K562 (cell line): ENCODE measurements around the gene ZNF429. TPM values are rescaled to one million over a fixed set of nuclear protein-coding genes. Genes with fewer than 3 reads are reported as not detected.
A peak's percentile ranks its signal among the peaks of the same experiment; 100 is the strongest.

Source experiments
- FOS ChIP-seq: IDR thresholded peaks from 3 replicates; pipeline ENCODE4 v1.6.1; 2011; ENCODE audit not compliant: insufficient read length; ENCODE audit errors: extremely low read depth
- PCBP1 ChIP-seq: fragments of 200-400 bp; formaldehyde crosslinking; IDR thresholded peaks from 2 replicates; pipeline ENCODE4 v1.6.1; 2018; ENCODE audit warnings: mild to moderate bottlenecking, low read depth, low read length; ENCODE audit not compliant: poor library complexity, severe bottlenecking
- PML ChIP-seq: IDR thresholded peaks from 2 replicates; pipeline ENCODE4 v1.6.1; 2012; ENCODE audit warnings: low read length, inconsistent platforms
- POLR2AphosphoS2 ChIP-seq: IDR thresholded peaks from 2 replicates; pipeline ENCODE4 v1.6.1; 2012; ENCODE audit warnings: low read length, improper control_type of control experiment
- PYGO2 ChIP-seq: fragments of 450-650 bp; IDR thresholded peaks from 2 replicates; pipeline ENCODE4 v1.6.1; 2016; ENCODE audit warnings: mild to moderate bottlenecking, missing genetic modification characterization, moderate library complexity, missing compliant biosample characterization
- SMC3 ChIP-seq: conservative IDR thresholded peaks from 2 replicates; pipeline ENCODE4 v1.6.1; 2011; ENCODE audit warnings: low read depth, low read length, improper control_type of control experiment; ENCODE audit not compliant: insufficient read depth
- ZBED1 ChIP-seq: IDR thresholded peaks from 2 replicates; pipeline ENCODE4 v1.6.1; 2014
- ZNF12 ChIP-seq: sonication (generic); formaldehyde crosslinking; IDR thresholded peaks from 2 replicates; pipeline ENCODE4 v1.4.0; 2020; ENCODE audit warnings: mild to moderate bottlenecking, missing genetic modification reagents
- ZNF253 ChIP-seq: fragments of 250-450 bp; sonication (Bioruptor Pico); conservative IDR thresholded peaks from 2 replicates; pipeline ENCODE4 v1.6.1; 2021; ENCODE audit warnings: mild to moderate bottlenecking
- ZNF311 ChIP-seq: fragments of 250-450 bp; sonication (Bioruptor Pico); IDR thresholded peaks from 2 replicates; pipeline ENCODE4 v1.4.0; 2020; ENCODE audit warnings: mild to moderate bottlenecking, moderate library complexity
- polyA plus RNA-seq, 8 experiments: library from polyadenylated mRNA; depleted of rRNA in 4 of 8; stranded (reverse) in 5 of 8; unstranded in 3 of 8; fragments of >200 nt; fragmentation: Nextera tagmentation in 2 of 8; fragmentation: Illumina TruSeq in 1 of 8; extraction: Ambion mirVana in 2 of 8; extraction: Trizol in 1 of 8; gene quantifications; 2 replicates each; pipeline versions ENCODE4 v1.2.1 to v1.2.3, GENCODE V29; 2011 to 2014; ENCODE audit warnings: inconsistent platforms in 1 of 8, missing spikeins in 1 of 8
- total RNA-seq, 7 experiments: library from RNA; depleted of rRNA in 6 of 7; stranded (reverse); fragments of >200 nt in 6 of 7; fragmentation: Illumina TruSeq in 2 of 7; extraction: Trizol in 2 of 7; gene quantifications; 2 replicates each; pipeline versions ENCODE4 v1.2.1 to v1.2.3, GENCODE V29; 2011 to 2021; ENCODE audit warnings: low replicate concordance in 1 of 7
- TF ChIP-seq, protein P1 (sequence below): fragments of 200-600 bp; sonication (generic); IDR thresholded peaks from one replicate; pipeline ENCODE4 v1.6.1; 2012; ENCODE audit warnings: mild to moderate bottlenecking, low read depth, low read length, inconsistent platforms
- TF ChIP-seq, protein P2 (sequence below): fragments of 250-450 bp; sonication (Bioruptor Pico); IDR thresholded peaks from 2 replicates; pipeline ENCODE4 v1.8.0; 2022; ENCODE audit warnings: moderate library complexity, mild to moderate bottlenecking, inconsistent platforms
- TF ChIP-seq, protein P3 (sequence below): fragments of 450-650 bp; IDR thresholded peaks from 2 replicates; pipeline ENCODE4 v1.6.1; 2016; ENCODE audit warnings: antibody characterized with exemption

Gene ZNF429
- total and polyA plus RNA-seq, 9 of the 15 experiments (the other 6 are each of a cell fraction or from before 2014, with no cell fraction given): 11.4 to 24.5 (median 16.3) TPM

DNA sequence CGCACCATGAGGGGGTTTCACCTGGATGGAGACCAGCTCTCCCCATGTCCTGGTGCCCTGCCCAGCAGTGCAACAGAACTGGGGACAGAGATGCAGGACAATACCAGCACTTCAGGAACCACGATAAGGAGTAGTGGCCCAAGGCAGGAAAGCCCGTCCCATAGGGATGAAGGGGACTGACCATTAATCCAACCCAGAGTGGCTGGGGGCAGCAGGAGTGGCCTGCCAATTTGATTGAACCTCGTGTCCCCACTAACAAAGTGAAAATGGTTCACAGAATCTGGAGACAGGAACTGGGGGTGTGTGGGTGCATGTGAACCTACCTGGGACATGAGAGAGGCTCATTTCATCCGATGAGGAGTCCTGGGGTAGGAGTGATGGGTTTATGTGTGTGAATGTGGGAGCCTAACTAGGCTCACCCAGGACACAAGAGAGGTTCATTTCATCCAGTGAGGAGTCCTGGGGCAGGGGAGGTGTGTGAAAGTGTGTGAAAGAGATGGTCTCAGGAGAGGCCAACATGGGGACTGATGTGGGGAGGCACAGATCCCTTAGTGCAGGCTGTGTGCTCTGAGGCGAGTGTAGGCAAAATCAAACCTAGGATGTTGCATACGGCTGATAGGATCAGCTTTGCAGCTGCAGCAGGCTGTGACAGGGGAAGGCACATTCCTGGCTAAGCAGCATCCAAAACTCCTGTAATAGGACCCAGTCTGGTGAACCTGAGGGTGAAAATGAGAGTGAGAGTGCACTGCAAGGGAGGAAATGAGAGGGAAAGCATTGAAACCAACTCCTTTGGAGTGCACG, 98.2 kb downstream of the ZNF429 start (continued):
- TF ChIP-seq, protein P1, sequence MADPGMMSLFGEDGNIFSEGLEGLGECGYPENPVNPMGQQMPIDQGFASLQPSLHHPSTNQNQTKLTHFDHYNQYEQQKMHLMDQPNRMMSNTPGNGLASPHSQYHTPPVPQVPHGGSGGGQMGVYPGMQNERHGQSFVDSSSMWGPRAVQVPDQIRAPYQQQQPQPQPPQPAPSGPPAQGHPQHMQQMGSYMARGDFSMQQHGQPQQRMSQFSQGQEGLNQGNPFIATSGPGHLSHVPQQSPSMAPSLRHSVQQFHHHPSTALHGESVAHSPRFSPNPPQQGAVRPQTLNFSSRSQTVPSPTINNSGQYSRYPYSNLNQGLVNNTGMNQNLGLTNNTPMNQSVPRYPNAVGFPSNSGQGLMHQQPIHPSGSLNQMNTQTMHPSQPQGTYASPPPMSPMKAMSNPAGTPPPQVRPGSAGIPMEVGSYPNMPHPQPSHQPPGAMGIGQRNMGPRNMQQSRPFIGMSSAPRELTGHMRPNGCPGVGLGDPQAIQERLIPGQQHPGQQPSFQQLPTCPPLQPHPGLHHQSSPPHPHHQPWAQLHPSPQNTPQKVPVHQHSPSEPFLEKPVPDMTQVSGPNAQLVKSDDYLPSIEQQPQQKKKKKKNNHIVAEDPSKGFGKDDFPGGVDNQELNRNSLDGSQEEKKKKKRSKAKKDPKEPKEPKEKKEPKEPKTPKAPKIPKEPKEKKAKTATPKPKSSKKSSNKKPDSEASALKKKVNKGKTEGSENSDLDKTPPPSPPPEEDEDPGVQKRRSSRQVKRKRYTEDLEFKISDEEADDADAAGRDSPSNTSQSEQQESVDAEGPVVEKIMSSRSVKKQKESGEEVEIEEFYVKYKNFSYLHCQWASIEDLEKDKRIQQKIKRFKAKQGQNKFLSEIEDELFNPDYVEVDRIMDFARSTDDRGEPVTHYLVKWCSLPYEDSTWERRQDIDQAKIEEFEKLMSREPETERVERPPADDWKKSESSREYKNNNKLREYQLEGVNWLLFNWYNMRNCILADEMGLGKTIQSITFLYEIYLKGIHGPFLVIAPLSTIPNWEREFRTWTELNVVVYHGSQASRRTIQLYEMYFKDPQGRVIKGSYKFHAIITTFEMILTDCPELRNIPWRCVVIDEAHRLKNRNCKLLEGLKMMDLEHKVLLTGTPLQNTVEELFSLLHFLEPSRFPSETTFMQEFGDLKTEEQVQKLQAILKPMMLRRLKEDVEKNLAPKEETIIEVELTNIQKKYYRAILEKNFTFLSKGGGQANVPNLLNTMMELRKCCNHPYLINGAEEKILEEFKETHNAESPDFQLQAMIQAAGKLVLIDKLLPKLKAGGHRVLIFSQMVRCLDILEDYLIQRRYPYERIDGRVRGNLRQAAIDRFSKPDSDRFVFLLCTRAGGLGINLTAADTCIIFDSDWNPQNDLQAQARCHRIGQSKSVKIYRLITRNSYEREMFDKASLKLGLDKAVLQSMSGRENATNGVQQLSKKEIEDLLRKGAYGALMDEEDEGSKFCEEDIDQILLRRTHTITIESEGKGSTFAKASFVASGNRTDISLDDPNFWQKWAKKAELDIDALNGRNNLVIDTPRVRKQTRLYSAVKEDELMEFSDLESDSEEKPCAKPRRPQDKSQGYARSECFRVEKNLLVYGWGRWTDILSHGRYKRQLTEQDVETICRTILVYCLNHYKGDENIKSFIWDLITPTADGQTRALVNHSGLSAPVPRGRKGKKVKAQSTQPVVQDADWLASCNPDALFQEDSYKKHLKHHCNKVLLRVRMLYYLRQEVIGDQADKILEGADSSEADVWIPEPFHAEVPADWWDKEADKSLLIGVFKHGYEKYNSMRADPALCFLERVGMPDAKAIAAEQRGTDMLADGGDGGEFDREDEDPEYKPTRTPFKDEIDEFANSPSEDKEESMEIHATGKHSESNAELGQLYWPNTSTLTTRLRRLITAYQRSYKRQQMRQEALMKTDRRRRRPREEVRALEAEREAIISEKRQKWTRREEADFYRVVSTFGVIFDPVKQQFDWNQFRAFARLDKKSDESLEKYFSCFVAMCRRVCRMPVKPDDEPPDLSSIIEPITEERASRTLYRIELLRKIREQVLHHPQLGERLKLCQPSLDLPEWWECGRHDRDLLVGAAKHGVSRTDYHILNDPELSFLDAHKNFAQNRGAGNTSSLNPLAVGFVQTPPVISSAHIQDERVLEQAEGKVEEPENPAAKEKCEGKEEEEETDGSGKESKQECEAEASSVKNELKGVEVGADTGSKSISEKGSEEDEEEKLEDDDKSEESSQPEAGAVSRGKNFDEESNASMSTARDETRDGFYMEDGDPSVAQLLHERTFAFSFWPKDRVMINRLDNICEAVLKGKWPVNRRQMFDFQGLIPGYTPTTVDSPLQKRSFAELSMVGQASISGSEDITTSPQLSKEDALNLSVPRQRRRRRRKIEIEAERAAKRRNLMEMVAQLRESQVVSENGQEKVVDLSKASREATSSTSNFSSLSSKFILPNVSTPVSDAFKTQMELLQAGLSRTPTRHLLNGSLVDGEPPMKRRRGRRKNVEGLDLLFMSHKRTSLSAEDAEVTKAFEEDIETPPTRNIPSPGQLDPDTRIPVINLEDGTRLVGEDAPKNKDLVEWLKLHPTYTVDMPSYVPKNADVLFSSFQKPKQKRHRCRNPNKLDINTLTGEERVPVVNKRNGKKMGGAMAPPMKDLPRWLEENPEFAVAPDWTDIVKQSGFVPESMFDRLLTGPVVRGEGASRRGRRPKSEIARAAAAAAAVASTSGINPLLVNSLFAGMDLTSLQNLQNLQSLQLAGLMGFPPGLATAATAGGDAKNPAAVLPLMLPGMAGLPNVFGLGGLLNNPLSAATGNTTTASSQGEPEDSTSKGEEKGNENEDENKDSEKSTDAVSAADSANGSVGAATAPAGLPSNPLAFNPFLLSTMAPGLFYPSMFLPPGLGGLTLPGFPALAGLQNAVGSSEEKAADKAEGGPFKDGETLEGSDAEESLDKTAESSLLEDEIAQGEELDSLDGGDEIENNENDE: no peak
- TF ChIP-seq, protein P2, sequence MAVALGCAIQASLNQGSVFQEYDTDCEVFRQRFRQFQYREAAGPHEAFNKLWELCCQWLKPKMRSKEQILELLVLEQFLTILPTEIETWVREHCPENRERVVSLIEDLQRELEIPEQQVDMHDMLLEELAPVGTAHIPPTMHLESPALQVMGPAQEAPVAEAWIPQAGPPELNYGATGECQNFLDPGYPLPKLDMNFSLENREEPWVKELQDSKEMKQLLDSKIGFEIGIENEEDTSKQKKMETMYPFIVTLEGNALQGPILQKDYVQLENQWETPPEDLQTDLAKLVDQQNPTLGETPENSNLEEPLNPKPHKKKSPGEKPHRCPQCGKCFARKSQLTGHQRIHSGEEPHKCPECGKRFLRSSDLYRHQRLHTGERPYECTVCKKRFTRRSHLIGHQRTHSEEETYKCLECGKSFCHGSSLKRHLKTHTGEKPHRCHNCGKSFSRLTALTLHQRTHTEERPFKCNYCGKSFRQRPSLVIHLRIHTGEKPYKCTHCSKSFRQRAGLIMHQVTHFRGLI (CRISPR knock-in tag): 0 out of 2 replicates have a peak, but pooled peaks have one; percentile 50
- TF ChIP-seq PYGO2 (tag): no peak; the same call in 1 of the 2 replicates
- TF ChIP-seq ZNF12 (CRISPR knock-in tag): no peak
- no peak for TF ChIP-seq PCBP1
- TF ChIP-seq ZNF311 (CRISPR knock-in tag): peak; percentile 85; the same call in 1 of the 2 replicates
- TF ChIP-seq SMC3: no peak
- no peak for TF ChIP-seq FOS
- no peak for TF ChIP-seq ZNF253 (CRISPR knock-in tag)
- TF ChIP-seq, protein P3, sequence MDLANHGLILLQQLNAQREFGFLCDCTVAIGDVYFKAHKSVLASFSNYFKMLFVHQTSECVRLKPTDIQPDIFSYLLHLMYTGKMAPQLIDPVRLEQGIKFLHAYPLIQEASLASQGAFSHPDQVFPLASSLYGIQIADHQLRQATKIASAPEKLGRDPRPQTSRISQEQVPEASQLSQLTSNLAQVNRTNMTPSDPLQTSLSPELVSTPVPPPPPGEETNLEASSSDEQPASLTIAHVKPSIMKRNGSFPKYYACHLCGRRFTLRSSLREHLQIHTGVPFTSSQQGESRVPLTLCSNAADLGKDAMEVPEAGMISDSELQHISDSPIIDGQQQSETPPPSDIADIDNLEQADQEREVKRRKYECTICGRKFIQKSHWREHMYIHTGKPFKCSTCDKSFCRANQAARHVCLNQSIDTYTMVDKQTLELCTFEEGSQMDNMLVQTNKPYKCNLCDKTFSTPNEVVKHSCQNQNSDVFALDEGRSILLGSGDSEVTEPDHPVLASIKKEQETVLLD: no peak
- TF ChIP-seq ZBED1: no peak
- no peak for TF ChIP-seq PML
- TF ChIP-seq POLR2AphosphoS2: no peak
